WTC11 (cell line): ENCODE data around the gene SEMA3D. TPM values are rescaled to one million over a fixed set of nuclear protein-coding genes. Genes with fewer than 3 reads are reported as not detected.

Source experiments
- ATAC-seq: fragments of 200-7000 bp; cut with Tn5 transposase; 2 replicates; pipeline ENCODE4 v1.10.0; 2021; ENCODE audit warnings: mild to moderate bottlenecking, moderate library complexity
- CTCF ChIA-PET: fragments of 300-600 bp; sonication (Branson Sonifier 250); formaldehyde crosslinking; loops from one replicate; lab custom pipeline; 2021; ENCODE audit warnings: antibody characterized with exemption; lab: Charles Lee
- POLR2A ChIA-PET: fragments of 350-600 bp; sonication (Branson Sonifier 250); formaldehyde crosslinking; loops from one replicate; lab custom pipeline; 2021; ENCODE audit warnings: antibody characterized with exemption; lab: Charles Lee
- DNase-seq: peaks from one replicate; pipeline ENCODE4 v3.0.0; 2021; ENCODE audit warnings: low spot score
- H3K27ac Mint-ChIP-seq: 2 replicates; pipeline ENCODE4 v1.8.0; 2021; ENCODE audit warnings: mixed read lengths
- H3K27me3 Mint-ChIP-seq: 2 replicates; pipeline ENCODE4 v1.8.0; 2021; ENCODE audit warnings: low read depth, mild to moderate bottlenecking, moderate library complexity, mixed read lengths
- H3K36me3 Mint-ChIP-seq: 2 replicates; pipeline ENCODE4 v1.8.0; 2021; ENCODE audit warnings: mixed read lengths
- H3K4me1 Mint-ChIP-seq: 2 replicates; pipeline ENCODE4 v1.8.0; 2022; ENCODE audit warnings: mixed read lengths
- H3K4me3 Mint-ChIP-seq: 2 replicates; pipeline ENCODE4 v1.8.0; 2021; ENCODE audit warnings: mild to moderate bottlenecking, moderate library complexity, mixed read lengths
- H3K9me3 Mint-ChIP-seq: 2 replicates; pipeline ENCODE4 v1.8.0; 2021; ENCODE audit warnings: mixed read lengths
- E2F1 ChIP-seq: sonication (generic); formaldehyde crosslinking; IDR thresholded peaks from 2 replicates; pipeline ENCODE4 v1.8.0; 2022; ENCODE audit warnings: mild to moderate bottlenecking, missing genetic modification reagents
- EMX1 ChIP-seq: fragments of 250-450 bp; sonication (Bioruptor Pico); IDR thresholded peaks from 2 replicates; pipeline ENCODE4 v1.8.0; 2021; ENCODE audit warnings: mild to moderate bottlenecking
- ETV6 ChIP-seq: sonication (generic); formaldehyde crosslinking; IDR thresholded peaks from 2 replicates; pipeline ENCODE4 v1.8.1; 2022; ENCODE audit warnings: mild to moderate bottlenecking, missing genetic modification reagents
- FOXP4 ChIP-seq: sonication (generic); formaldehyde crosslinking; IDR thresholded peaks from 2 replicates; pipeline ENCODE4 v1.8.0; 2022; ENCODE audit warnings: mild to moderate bottlenecking, missing genetic modification reagents
- MAX ChIP-seq: sonication (generic); formaldehyde crosslinking; IDR thresholded peaks from 2 replicates; pipeline ENCODE4 v1.8.0; 2022; ENCODE audit warnings: mild to moderate bottlenecking, missing genetic modification reagents
- NR1H2 ChIP-seq: sonication (generic); formaldehyde crosslinking; IDR thresholded peaks from 2 replicates; pipeline ENCODE4 v1.9.0; 2021; ENCODE audit warnings: mild to moderate bottlenecking, moderate library complexity, missing genetic modification reagents
- NR2C2 ChIP-seq: sonication (generic); formaldehyde crosslinking; IDR thresholded peaks from 2 replicates; pipeline ENCODE4 v1.8.0; 2022; ENCODE audit warnings: mild to moderate bottlenecking, missing genetic modification reagents
- PRDM15 ChIP-seq: sonication (generic); formaldehyde crosslinking; IDR thresholded peaks from 2 replicates; pipeline ENCODE4 v1.8.0; 2022; ENCODE audit warnings: missing genetic modification reagents
- TP53 ChIP-seq: sonication (generic); formaldehyde crosslinking; IDR thresholded peaks from 2 replicates; pipeline ENCODE4 v1.8.1; 2023; ENCODE audit warnings: mild to moderate bottlenecking, missing genetic modification reagents
- ZNF423 ChIP-seq: fragments of 250-450 bp; sonication (Bioruptor Pico); IDR thresholded peaks from 2 replicates; pipeline ENCODE4 v2.1.2; 2022; ENCODE audit warnings: mild to moderate bottlenecking, moderate library complexity
- total RNA-seq: library from RNA; stranded (reverse); gene quantifications from 3 replicates; pipeline ENCODE4 v1.2.3, GENCODE V29; 2021
- TF ChIP-seq, protein P1 (sequence below): fragments of 200-600 bp; IDR thresholded peaks from 2 replicates; pipeline ENCODE4 v1.8.0; 2022; ENCODE audit warnings: antibody characterized with exemption
- TF ChIP-seq, protein P2 (sequence below): sonication (generic); formaldehyde crosslinking; IDR thresholded peaks from 2 replicates; pipeline ENCODE4 v1.8.1; 2023; ENCODE audit warnings: mild to moderate bottlenecking, missing genetic modification reagents, borderline replicate concordance
- TF ChIP-seq, protein P3 (sequence below): fragments of 250-450 bp; sonication (Bioruptor Pico); conservative IDR thresholded peaks from 2 replicates; pipeline ENCODE4 v1.9.0; 2021; ENCODE audit warnings: mild to moderate bottlenecking

The SEMA3D gene
- total RNA-seq, 1 experiment from 2014 or later: 3.8 TPM

DNA sequence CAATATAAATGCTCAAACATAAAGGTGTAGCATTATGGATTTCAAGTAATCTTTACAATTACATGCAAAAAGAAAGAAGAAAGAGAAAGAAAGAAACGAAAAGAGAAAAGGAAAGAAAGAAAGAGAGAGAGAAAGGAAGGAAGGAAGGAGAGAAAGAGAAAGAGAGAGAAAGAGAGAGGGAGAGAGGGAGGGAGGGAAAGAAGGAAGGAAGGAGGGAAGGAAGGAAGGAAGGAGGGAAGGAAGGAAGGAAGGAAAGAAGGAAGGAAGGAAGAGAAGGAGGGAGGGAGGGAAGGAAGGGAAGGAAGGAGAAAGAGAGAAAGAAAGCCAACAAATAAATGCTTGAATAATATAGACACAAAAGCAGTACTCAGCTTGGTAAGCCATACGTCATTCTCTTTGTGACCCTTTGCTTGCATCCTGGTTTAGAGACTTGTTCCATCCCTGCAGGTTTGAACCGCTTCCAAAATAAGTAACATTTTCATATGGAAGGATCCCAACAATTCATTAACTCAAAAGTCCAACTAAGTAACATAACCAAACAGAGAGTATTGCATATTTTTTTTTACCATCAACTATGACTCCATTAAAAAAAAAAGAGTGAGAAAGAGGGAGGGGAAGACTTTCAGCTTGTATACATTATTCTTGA, 95.8 kb downstream of the SEMA3D start:
- H3K4me3 Mint-ChIP-seq: no peak overlapping the region
- H3K27ac Mint-ChIP-seq: no peak overlapping the region
- no peak for DNase-seq
- no peaks in the 10 kb centered on the region for H3K36me3 Mint-ChIP-seq
- H3K9me3 Mint-ChIP-seq: no peaks in the 10 kb centered on the region
- CTCF ChIA-PET: no interaction called here
- TF ChIP-seq, protein P1, sequence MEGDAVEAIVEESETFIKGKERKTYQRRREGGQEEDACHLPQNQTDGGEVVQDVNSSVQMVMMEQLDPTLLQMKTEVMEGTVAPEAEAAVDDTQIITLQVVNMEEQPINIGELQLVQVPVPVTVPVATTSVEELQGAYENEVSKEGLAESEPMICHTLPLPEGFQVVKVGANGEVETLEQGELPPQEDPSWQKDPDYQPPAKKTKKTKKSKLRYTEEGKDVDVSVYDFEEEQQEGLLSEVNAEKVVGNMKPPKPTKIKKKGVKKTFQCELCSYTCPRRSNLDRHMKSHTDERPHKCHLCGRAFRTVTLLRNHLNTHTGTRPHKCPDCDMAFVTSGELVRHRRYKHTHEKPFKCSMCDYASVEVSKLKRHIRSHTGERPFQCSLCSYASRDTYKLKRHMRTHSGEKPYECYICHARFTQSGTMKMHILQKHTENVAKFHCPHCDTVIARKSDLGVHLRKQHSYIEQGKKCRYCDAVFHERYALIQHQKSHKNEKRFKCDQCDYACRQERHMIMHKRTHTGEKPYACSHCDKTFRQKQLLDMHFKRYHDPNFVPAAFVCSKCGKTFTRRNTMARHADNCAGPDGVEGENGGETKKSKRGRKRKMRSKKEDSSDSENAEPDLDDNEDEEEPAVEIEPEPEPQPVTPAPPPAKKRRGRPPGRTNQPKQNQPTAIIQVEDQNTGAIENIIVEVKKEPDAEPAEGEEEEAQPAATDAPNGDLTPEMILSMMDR: no peak
- TF ChIP-seq NR1H2 (CRISPR knock-in tag) (no peak), NR2C2 (no peak), EMX1 (CRISPR knock-in tag) (no peak), ZNF423 (CRISPR knock-in tag) (no peak), PRDM15 (no peak), TP53 (CRISPR knock-in tag) (no peak), E2F1 (CRISPR knock-in tag) (no peak), ETV6 (CRISPR knock-in tag) (no peak), MAX (CRISPR knock-in tag) (no peak), FOXP4 (CRISPR knock-in tag) (no peak)
- TF ChIP-seq, protein P2, sequence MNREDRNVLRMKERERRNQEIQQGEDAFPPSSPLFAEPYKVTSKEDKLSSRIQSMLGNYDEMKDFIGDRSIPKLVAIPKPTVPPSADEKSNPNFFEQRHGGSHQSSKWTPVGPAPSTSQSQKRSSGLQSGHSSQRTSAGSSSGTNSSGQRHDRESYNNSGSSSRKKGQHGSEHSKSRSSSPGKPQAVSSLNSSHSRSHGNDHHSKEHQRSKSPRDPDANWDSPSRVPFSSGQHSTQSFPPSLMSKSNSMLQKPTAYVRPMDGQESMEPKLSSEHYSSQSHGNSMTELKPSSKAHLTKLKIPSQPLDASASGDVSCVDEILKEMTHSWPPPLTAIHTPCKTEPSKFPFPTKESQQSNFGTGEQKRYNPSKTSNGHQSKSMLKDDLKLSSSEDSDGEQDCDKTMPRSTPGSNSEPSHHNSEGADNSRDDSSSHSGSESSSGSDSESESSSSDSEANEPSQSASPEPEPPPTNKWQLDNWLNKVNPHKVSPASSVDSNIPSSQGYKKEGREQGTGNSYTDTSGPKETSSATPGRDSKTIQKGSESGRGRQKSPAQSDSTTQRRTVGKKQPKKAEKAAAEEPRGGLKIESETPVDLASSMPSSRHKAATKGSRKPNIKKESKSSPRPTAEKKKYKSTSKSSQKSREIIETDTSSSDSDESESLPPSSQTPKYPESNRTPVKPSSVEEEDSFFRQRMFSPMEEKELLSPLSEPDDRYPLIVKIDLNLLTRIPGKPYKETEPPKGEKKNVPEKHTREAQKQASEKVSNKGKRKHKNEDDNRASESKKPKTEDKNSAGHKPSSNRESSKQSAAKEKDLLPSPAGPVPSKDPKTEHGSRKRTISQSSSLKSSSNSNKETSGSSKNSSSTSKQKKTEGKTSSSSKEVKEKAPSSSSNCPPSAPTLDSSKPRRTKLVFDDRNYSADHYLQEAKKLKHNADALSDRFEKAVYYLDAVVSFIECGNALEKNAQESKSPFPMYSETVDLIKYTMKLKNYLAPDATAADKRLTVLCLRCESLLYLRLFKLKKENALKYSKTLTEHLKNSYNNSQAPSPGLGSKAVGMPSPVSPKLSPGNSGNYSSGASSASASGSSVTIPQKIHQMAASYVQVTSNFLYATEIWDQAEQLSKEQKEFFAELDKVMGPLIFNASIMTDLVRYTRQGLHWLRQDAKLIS (CRISPR knock-in tag): no peak
- TF ChIP-seq, protein P3, sequence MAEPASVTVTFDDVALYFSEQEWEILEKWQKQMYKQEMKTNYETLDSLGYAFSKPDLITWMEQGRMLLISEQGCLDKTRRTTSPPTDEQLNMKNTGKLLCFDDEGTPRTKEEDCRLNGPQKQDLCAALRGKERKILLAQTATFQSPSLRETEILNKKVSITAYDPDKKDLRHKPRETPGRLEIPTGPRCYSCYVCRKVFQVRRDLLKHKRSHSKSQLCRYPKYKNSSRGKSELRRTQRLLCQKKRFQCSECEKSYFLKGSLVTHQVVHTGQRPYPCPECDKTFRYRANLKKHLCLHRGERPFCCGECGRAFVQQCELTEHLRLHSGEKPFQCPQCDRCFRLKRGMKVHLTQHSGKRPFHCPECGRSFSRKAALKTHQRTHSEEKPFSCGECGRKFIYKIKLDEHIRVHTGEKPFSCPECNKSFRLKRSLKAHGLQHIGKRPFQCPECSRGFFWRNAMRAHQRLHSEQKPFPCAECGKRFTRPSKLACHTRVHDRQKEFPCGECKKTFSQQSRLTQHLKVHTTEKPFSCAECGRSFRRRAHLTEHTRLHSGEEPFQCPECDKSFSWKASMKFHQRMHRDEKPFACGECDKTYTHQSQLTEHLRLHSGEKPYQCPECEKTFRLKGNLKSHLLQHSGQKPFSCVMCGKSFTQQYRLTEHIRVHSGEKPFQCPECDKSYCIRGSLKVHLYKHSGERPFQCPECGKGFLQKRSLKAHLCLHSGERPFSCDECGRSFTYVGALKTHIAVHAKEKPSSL (CRISPR knock-in tag): no peak
- H3K4me1 Mint-ChIP-seq: no peaks in the 10 kb centered on the region
- POLR2A ChIA-PET: no interaction called here
- H3K27me3 Mint-ChIP-seq: no peaks in the 10 kb centered on the region
- no peak for ATAC-seq
